ENCODE data around the gene PADI1.

- TF ChIP-seq CTCF (IDR thresholded peaks at IDR 0.05) (no peak), POLR2A (IDR thresholded peaks at IDR 0.05) (no peak)
Measured at GRCh38 chr1:17260738-17261137, 55.8 kb downstream of the PADI1 start.
